B cell (primary cell): ENCODE data around the gene INKA2.

ENCODE experiments used
- EZH2 ChIP-seq: IDR thresholded peaks from 2 replicates; pipeline ENCODE4 v1.6.1; 2012; ENCODE audit warnings: borderline replicate concordance, low read depth, mild to moderate bottlenecking, moderate library complexity, low read length; ENCODE audit not compliant: insufficient read depth, poor library complexity, severe bottlenecking
- TF ChIP-seq, protein P1 (sequence below): fragments of 200-600 bp; IDR thresholded peaks from one replicate; pipeline ENCODE4 v1.8.0; 2022; ENCODE audit warnings: antibody characterized with exemption, mild to moderate bottlenecking

DNA sequence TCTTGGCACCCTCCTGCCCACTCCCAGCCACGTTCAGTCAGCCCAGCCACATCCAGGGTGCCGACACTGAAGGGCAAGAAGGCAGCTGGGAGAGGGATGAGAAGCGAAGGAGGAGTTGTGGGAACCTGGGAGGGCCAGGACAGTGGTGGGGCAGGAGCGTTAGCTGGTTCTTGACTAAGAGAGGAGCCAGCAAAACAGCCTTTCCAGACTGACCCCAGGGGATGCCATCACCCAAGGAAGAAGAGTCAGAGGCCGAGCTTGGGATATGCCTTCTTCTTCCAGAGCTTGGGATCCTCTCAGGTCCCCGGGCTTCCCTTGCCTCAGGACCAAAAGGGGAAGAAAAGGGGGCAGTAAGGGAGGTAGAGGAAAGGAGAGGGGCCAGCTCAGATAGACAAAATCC lies 7.2 kb downstream of the INKA2 start:
- TF ChIP-seq, protein P1, sequence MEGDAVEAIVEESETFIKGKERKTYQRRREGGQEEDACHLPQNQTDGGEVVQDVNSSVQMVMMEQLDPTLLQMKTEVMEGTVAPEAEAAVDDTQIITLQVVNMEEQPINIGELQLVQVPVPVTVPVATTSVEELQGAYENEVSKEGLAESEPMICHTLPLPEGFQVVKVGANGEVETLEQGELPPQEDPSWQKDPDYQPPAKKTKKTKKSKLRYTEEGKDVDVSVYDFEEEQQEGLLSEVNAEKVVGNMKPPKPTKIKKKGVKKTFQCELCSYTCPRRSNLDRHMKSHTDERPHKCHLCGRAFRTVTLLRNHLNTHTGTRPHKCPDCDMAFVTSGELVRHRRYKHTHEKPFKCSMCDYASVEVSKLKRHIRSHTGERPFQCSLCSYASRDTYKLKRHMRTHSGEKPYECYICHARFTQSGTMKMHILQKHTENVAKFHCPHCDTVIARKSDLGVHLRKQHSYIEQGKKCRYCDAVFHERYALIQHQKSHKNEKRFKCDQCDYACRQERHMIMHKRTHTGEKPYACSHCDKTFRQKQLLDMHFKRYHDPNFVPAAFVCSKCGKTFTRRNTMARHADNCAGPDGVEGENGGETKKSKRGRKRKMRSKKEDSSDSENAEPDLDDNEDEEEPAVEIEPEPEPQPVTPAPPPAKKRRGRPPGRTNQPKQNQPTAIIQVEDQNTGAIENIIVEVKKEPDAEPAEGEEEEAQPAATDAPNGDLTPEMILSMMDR = no peak
- TF ChIP-seq EZH2 = no peak
